ENCODE measurements around the gene KLHL3. TPM values are rescaled to one million over a fixed set of nuclear protein-coding genes. Genes with fewer than 3 reads are reported as not detected.

The KLHL3 gene
- total RNA-seq, 1 experiment from 2014 or later, result 15.7 TPM

GRCh38 chr5:137734962-137735554 lies 831 bp downstream of the KLHL3 start:
- CTCF ChIA-PET, result interaction anchor here (0.6 to 3.0 kb wide), 11 partner anchors 14 to 195 kb away, joined by 3 to 50 read pairs (median 5); no protein-coding TSS in a partner anchor

DNA sequence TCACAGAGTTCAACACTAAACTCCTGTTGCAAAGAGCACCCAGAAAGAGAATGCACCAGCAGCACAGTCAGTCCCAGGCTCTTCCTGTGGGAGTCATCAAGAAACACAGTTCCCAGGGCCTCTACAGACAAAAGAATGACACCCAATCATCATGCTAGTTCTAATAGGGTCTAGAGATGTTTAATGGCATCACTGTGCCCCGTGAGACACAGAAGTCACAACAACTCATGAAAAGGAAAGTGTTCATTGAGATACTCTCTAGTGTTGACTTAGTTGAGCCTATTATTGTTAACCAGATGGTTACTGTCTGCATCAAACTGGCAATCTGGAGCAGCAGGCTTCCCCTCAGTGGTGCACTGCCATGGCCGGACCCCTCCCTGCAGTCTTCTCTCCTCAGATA lies 1.6 kb downstream of the KLHL3 start:
- Mint-ChIP-seq H3K36me3 (peaks cover 5% of the 10 kb centered on the region; the same call in 1 of the 2 replicates), H3K9me3 (peaks cover 15% of the 10 kb centered on the region), H3K4me3 (no peak overlapping the region), H3K4me1 (peaks cover 3% of the 10 kb centered on the region), H3K27me3 (ENCODE audit: low read depth) (no peaks in the 10 kb centered on the region; the same call in 1 of the 2 replicates), H3K27ac (peak overlapping the region; percentile 16; the same call in 1 of the 2 replicates)
- DNase-seq (ENCODE audit: low spot score), result no peak
- ChIA-PET CTCF (interaction anchor here (3.0 kb wide), 1 partner anchor 74 kb away, joined by 50 read pairs; no protein-coding TSS in a partner anchor), POLR2A (no interaction called here)
- no peak for ATAC-seq
- no peak for TF ChIP-seq E2F1 (CRISPR knock-in tag; IDR thresholded peaks at IDR 0.05)

More at GRCh38 chr5:137734962-137735554, 831 bp downstream of the KLHL3 start:
- DNase-seq (ENCODE audit: low spot score) (peak; percentile 29), ATAC-seq (peak; percentile 31)
- H3K36me3 Mint-ChIP-seq, result peaks cover 5% of the 10 kb centered on the region; the same call in 1 of the 2 replicates
- peaks cover 16% of the 10 kb centered on the region for H3K9me3 Mint-ChIP-seq
- H3K27me3 Mint-ChIP-seq (ENCODE audit: low read depth), result no peaks in the 10 kb centered on the region; the same call in 1 of the 2 replicates
- TF ChIP-seq CREM (CRISPR knock-in tag; IDR thresholded peaks at IDR 0.05) (no peak), ZNF138 (CRISPR knock-in tag; conservative IDR thresholded peaks at IDR 0.05) (no peak), CDX4 (CRISPR knock-in tag; IDR thresholded peaks at IDR 0.05; ENCODE audit: borderline replicate concordance) (no peak), E2F1 (CRISPR knock-in tag; IDR thresholded peaks at IDR 0.05) (no peak), FOXK1 (CRISPR knock-in tag; IDR thresholded peaks at IDR 0.05) (no peak), RORB (CRISPR knock-in tag; IDR thresholded peaks at IDR 0.05) (no peak), TEAD1 (CRISPR knock-in tag; IDR thresholded peaks at IDR 0.05) (peak; percentile 13; the same call in 1 of the 2 replicates), GABPB1 (CRISPR knock-in tag; IDR thresholded peaks at IDR 0.05) (no peak), ZBTB21 (CRISPR knock-in tag; IDR thresholded peaks at IDR 0.05; ENCODE audit: borderline replicate concordance) (no peak), ZBTB43 (CRISPR knock-in tag; IDR thresholded peaks at IDR 0.05) (no peak)
- TF ChIP-seq, protein P1, sequence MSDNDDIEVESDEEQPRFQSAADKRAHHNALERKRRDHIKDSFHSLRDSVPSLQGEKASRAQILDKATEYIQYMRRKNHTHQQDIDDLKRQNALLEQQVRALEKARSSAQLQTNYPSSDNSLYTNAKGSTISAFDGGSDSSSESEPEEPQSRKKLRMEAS (CRISPR knock-in tag; IDR thresholded peaks at IDR 0.05), result peak; percentile 8; the same call in 1 of the 2 replicates
- TF ChIP-seq, protein P2, sequence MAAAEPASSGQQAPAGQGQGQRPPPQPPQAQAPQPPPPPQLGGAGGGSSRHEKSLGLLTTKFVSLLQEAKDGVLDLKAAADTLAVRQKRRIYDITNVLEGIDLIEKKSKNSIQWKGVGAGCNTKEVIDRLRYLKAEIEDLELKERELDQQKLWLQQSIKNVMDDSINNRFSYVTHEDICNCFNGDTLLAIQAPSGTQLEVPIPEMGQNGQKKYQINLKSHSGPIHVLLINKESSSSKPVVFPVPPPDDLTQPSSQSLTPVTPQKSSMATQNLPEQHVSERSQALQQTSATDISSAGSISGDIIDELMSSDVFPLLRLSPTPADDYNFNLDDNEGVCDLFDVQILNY (CRISPR knock-in tag; IDR thresholded peaks at IDR 0.05), result no peak
- H3K4me3 Mint-ChIP-seq, result no peak overlapping the region
- H3K4me1 Mint-ChIP-seq, result peaks cover 3% of the 10 kb centered on the region
- POLR2A ChIA-PET, result interaction anchor here (0.6 to 1.8 kb wide), 5 partner anchors 12 to 332 kb away, joined by 3 to 20 read pairs (median 4); partner anchors contain the start of gene HNRNPA0
- H3K27ac Mint-ChIP-seq, result no peak overlapping the region

DNA sequence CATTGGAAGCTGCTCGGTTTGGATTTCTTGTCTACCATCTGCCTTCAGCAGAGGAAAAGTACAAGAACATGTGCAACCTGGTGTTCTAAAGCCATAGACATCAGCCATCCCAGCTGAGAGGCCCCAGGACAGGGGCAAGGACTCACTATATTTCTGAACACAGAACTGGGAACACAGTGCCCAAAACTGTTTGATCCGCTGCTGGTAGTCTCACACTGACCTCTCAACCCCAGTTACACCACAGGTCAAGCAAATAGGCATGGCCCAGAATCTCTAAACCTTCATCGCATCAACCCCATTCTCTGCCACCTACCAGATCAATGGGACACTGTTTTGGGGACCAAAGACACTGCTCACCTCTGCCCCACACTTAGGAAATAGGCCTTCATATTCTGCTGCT lies 2.0 kb downstream of the KLHL3 start:
- Mint-ChIP-seq H3K27me3 (ENCODE audit: low read depth) (no peaks in the 10 kb centered on the region; the same call in 1 of the 2 replicates), H3K27ac (peak overlapping the region; percentile 16; the same call in 1 of the 2 replicates), H3K36me3 (peaks cover 5% of the 10 kb centered on the region; the same call in 1 of the 2 replicates), H3K4me1 (peaks cover 3% of the 10 kb centered on the region), H3K4me3 (no peak overlapping the region), H3K9me3 (peaks cover 11% of the 10 kb centered on the region)
- POLR2A ChIA-PET, result no interaction called here
- DNase-seq (ENCODE audit: low spot score) (no peak), ATAC-seq (no peak)
- no peak for TF ChIP-seq GRHL2 (CRISPR knock-in tag; IDR thresholded peaks at IDR 0.05; ENCODE audit: insufficient replicate concordance, severe bottlenecking)
- TF ChIP-seq AFF4 (CRISPR knock-in tag; IDR thresholded peaks at IDR 0.05; ENCODE audit: borderline replicate concordance), result no peak
- no peak for TF ChIP-seq ATF1 (CRISPR knock-in tag; IDR thresholded peaks at IDR 0.05)
- CTCF ChIA-PET, result interaction anchor here (1.2 kb wide), 1 partner anchor 104 kb away, joined by 3 read pairs; no protein-coding TSS in a partner anchor
